ENCODE data around the gene PLPP4. TPM values are rescaled to one million over a fixed set of nuclear protein-coding genes. Genes with fewer than 3 reads are reported as not detected.

PLPP4 gene
- total and polyA plus RNA-seq, 10 donors = not detected

DNA sequence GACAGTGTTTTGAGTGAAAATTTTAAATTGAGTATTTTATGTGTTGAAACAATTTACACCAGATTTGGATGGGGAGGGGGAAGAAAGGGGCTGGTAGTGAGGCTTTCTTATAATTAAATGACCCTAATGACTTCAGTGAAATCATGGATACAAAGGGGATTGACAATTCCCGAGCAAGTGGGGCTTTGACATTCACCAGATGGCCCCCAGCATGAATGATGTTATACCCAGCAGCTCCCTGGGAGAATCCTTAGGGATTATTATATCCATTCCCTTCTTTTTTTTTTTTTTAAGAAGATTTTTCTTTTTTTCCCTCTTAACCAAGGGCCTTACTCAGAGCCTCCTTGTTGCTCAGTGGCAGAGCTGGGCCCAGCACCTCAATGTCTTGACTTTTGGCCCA lies 17.9 kb downstream of the PLPP4 start:
- H3K9me3 ChIP-seq = peaks cover 0 to 32% (median 10%) of the 10 kb centered on the region in 8 donors
- H3K4me3 ChIP-seq = no peak overlapping the region
- H3K36me3 ChIP-seq = no peaks in the 10 kb centered on the region
- H3K27me3 ChIP-seq (replicated peaks in 1 of 7) = peaks cover 0 to 18% (median 0%) of the 10 kb centered on the region in 7 donors
- no peak for DNase-seq
- no peaks in the 10 kb centered on the region for H3K4me1 ChIP-seq
- intact Hi-C loops (cut with DNase I; ENCODE audit: low total_unique reads) = no loop called here
- TF ChIP-seq POLR2AphosphoS5 (IDR thresholded peaks at IDR 0.05) (no peak), POLR2A (IDR thresholded peaks at IDR 0.05) (no peak)
- TF ChIP-seq, protein P1, sequence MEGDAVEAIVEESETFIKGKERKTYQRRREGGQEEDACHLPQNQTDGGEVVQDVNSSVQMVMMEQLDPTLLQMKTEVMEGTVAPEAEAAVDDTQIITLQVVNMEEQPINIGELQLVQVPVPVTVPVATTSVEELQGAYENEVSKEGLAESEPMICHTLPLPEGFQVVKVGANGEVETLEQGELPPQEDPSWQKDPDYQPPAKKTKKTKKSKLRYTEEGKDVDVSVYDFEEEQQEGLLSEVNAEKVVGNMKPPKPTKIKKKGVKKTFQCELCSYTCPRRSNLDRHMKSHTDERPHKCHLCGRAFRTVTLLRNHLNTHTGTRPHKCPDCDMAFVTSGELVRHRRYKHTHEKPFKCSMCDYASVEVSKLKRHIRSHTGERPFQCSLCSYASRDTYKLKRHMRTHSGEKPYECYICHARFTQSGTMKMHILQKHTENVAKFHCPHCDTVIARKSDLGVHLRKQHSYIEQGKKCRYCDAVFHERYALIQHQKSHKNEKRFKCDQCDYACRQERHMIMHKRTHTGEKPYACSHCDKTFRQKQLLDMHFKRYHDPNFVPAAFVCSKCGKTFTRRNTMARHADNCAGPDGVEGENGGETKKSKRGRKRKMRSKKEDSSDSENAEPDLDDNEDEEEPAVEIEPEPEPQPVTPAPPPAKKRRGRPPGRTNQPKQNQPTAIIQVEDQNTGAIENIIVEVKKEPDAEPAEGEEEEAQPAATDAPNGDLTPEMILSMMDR (IDR thresholded peaks at IDR 0.05 in 8 of 11, conservative IDR thresholded peaks at IDR 0.05 in 3 of 11) = no peak
- WGBS, 5 donors = 32 to 67% (median 62%) methylated on average over 1 of the region's 1 CpG
- H3K27ac ChIP-seq = no peak overlapping the region

DNA sequence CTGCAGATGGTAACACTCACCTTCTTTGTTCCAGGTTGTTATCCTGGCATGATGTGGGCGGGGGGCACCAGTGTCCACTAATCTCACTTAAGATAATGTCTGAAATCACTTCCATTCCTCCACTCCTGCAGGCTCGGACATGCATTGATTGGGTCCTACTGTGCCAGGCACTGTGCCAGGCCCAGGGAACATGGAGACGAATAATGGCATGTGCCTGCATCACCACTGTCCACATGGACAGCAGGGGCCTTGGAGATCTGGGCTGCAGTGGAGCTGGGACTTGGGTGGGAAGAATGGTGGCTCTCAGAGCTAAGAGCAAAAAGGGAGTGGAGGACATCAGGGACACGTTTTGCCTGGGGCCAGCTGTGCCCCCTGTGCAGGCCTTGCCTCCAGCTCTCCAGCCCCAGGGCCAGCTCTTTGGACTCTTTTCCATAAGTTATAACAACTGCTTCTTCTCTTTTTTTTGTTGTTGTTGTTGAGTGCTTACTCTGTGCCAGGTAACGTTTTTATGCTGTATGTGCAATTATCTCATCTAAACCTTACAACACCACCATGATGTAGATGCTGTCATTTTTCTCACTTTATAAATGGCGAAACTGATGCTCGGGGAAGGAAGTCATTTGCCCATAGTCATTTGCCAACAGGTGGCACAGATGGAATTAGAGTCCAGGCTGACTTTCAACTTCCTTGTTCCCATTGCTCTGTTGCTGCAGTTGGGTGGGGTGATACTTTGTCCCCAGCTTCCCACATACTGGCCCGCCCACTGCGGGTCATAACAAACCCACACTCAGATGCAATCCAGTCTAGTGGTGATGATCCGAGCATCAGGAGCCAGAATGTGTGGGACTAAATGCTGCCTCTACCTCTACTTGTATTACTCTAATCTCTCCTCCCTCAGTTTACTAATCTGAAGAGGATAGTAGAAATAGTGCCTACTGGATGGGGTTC lies 19.1 kb downstream of the PLPP4 start:
- H3K4me1 ChIP-seq = no peaks in the 10 kb centered on the region
- DNase-seq = no peak
- H3K36me3 ChIP-seq = no peaks in the 10 kb centered on the region
- H3K4me3 ChIP-seq = no peak overlapping the region
- TF ChIP-seq POLR2AphosphoS5 (IDR thresholded peaks at IDR 0.05) (no peak), POLR2A (IDR thresholded peaks at IDR 0.05) (no peak)
- TF ChIP-seq, protein P1 (IDR thresholded peaks at IDR 0.05 in 8 of 11, conservative IDR thresholded peaks at IDR 0.05 in 3 of 11) = no peak
- no peak overlapping the region for H3K27ac ChIP-seq
- intact Hi-C loops (cut with DNase I; ENCODE audit: low total_unique reads) = no loop called here
- WGBS, 5 donors = 74 to 92% (median 81%) methylated on average over 10 of the region's 10 CpGs
- H3K27me3 ChIP-seq (replicated peaks in 1 of 7) = peaks cover 0 to 18% (median 0%) of the 10 kb centered on the region in 7 donors
- H3K9me3 ChIP-seq = peaks cover 0 to 27% (median 9%) of the 10 kb centered on the region in 8 donors

DNA sequence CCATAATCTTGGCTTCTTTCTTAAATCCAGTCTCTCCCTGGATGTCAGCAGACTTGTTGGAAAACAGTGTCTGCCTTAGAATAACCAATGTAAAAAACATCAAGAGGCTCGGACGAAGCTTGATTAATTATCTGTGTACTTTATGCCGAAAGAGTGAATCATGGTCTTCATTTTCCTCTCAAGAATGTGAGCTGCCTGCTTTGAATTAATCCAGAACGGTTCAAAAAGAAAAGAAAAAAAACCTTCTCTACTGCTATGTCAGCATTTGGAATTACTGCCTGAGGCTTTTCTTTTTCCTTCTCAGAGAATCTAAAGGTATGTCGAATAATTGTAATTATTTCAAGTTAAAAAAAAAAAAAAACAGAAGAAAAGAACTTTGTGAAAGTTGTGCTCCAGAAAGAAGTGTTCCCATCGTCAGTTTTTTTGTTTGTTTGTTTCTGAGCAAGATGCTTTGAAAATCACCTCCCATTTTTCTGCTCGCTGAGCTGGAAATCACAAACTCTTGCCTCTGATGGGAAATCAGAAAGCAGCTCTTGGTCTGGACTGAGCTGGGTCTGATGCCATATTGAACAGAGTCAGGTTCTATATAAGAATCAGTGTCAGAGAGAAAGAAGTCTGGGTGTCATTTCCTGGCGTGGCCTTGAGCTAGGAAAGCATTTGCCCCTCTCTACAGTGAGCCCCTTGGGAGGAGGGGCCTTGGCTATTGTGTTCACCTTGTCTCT lies 20.2 kb downstream of the PLPP4 start:
- H3K9me3 ChIP-seq = peaks cover 0 to 19% (median 3%) of the 10 kb centered on the region in 8 donors
- DNase-seq = no peak
- H3K4me3 ChIP-seq = no peak overlapping the region
- 56 to 74% (median 68%) methylated on average over 8 of the region's 8 CpGs for WGBS, 5 donors
- peaks cover 0 to 18% (median 0%) of the 10 kb centered on the region in 7 donors for H3K27me3 ChIP-seq (replicated peaks in 1 of 7)
- intact Hi-C loops (cut with DNase I; ENCODE audit: low total_unique reads) = no loop called here
- TF ChIP-seq POLR2AphosphoS5 (IDR thresholded peaks at IDR 0.05) (no peak), POLR2A (IDR thresholded peaks at IDR 0.05) (no peak)
- TF ChIP-seq, protein P1 (IDR thresholded peaks at IDR 0.05 in 8 of 11, conservative IDR thresholded peaks at IDR 0.05 in 3 of 11) = no peak
- H3K36me3 ChIP-seq = no peaks in the 10 kb centered on the region
- no peaks in the 10 kb centered on the region for H3K4me1 ChIP-seq
- H3K27ac ChIP-seq = no peak overlapping the region

DNA sequence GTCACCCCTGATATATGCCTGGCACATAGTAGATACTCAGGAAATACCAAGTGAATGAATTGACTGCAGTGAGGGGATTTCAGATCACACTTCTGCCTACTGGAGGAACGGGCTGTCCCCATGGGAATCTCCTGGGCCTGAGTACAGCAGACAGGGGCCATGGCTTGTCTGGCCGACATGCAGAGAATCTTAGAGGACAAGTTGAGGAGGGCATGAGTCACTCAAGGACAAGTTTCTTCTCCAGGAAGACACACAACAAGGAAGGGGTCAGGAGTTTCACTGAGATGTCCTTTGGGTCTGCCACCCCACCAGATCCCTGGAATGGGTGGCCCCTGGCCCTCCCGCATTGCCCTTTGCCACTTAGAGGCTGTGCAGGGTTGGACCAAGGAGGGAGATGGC lies 20.7 kb downstream of the PLPP4 start:
- WGBS, 5 donors = 74 to 89% (median 77%) methylated on average over 3 of the region's 3 CpGs
- H3K27me3 ChIP-seq (replicated peaks in 1 of 7) = peaks cover 0 to 18% (median 0%) of the 10 kb centered on the region in 7 donors
- intact Hi-C loops (cut with DNase I; ENCODE audit: low total_unique reads) = no loop called here
- no peaks in the 10 kb centered on the region for H3K4me1 ChIP-seq
- no peak overlapping the region for H3K4me3 ChIP-seq
- peaks cover 0 to 19% (median 6%) of the 10 kb centered on the region in 8 donors for H3K9me3 ChIP-seq
- no peak for TF ChIP-seq POLR2A (IDR thresholded peaks at IDR 0.05)
- TF ChIP-seq, protein P1 (IDR thresholded peaks at IDR 0.05 in 8 of 11, conservative IDR thresholded peaks at IDR 0.05 in 3 of 11) = no peak
- TF ChIP-seq POLR2AphosphoS5 (IDR thresholded peaks at IDR 0.05) = no peak
- no peaks in the 10 kb centered on the region for H3K36me3 ChIP-seq
- no peak overlapping the region for H3K27ac ChIP-seq
- DNase-seq = no peak
